ENCODE results near the gene KRT80. TPM values are rescaled to one million over a fixed set of nuclear protein-coding genes. Genes with fewer than 3 reads are reported as not detected.

The KRT80 gene
- total RNA-seq, 1 donor from 2014 or later: not detected

GRCh38 chr12:52179396-52179973 is 12.3 kb downstream of the KRT80 start:
- no peaks in the 10 kb centered on the region for H3K27me3 Mint-ChIP-seq
- H3K4me1 Mint-ChIP-seq: peaks cover 1% of the 10 kb centered on the region
- no peak overlapping the region for H3K4me3 Mint-ChIP-seq
- no peak for DNase-seq
- no peaks in the 10 kb centered on the region for H3K36me3 Mint-ChIP-seq (ENCODE audit: low read depth)
- intact Hi-C loops (cut with micrococcal nuclease): no loop called here
- H3K9me3 Mint-ChIP-seq: no peaks in the 10 kb centered on the region
- no peak overlapping the region for H3K27ac Mint-ChIP-seq

- Mint-ChIP-seq H3K27me3 (no peaks in the 10 kb centered on the region), H3K9me3 (no peaks in the 10 kb centered on the region), H3K36me3 (ENCODE audit: low read depth) (no peaks in the 10 kb centered on the region), H3K4me3 (no peak overlapping the region), H3K4me1 (peaks cover 1% of the 10 kb centered on the region), H3K27ac (no peak overlapping the region)
- intact Hi-C loops (cut with micrococcal nuclease): no loop called here
- no peak for DNase-seq
Observed at GRCh38 chr12:52178984-52179383, 12.8 kb downstream of the KRT80 start.

GRCh38 chr12:52178443-52178842 is 13.4 kb downstream of the KRT80 start:
- no peaks in the 10 kb centered on the region for H3K36me3 Mint-ChIP-seq (ENCODE audit: low read depth)
- no peaks in the 10 kb centered on the region for H3K27me3 Mint-ChIP-seq
- intact Hi-C loops (cut with micrococcal nuclease): no loop called here
- H3K9me3 Mint-ChIP-seq: no peaks in the 10 kb centered on the region
- H3K4me3 Mint-ChIP-seq: no peak overlapping the region
- DNase-seq: no peak
- no peak overlapping the region for H3K27ac Mint-ChIP-seq
- peaks cover 1% of the 10 kb centered on the region for H3K4me1 Mint-ChIP-seq

GRCh38 chr12:52175371-52176350 is 16.2 kb downstream of the KRT80 start:
- no peaks in the 10 kb centered on the region for H3K9me3 Mint-ChIP-seq
- H3K36me3 Mint-ChIP-seq (ENCODE audit: low read depth): no peaks in the 10 kb centered on the region
- no peaks in the 10 kb centered on the region for H3K27me3 Mint-ChIP-seq
- peaks cover 1% of the 10 kb centered on the region for H3K4me1 Mint-ChIP-seq
- intact Hi-C loops (cut with micrococcal nuclease): no loop called here
- H3K27ac Mint-ChIP-seq: peak overlapping the region; percentile 11
- DNase-seq: no peak
- no peak overlapping the region for H3K4me3 Mint-ChIP-seq

DNA sequence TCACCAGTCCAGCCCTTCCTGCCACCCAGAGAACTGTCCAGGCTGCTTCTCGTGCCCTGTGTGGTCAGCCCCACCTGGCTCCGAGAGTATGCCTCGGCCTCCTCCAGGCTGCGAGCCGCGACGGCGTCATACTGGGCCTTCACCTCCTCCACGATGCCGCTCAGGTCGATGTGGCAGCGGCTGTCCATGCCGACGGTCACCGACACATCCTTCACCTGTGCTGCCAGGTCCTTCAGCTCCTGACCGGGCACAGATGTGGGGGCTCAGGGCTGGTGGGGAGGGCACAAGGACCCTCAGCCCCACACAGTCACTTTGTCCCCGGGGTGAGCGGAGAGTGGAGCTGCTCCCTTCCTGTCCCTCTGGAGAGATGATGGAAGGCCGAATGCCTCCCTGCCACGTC is 18.3 kb downstream of the KRT80 start:
- Mint-ChIP-seq H3K27ac (no peak overlapping the region), H3K36me3 (ENCODE audit: low read depth) (no peaks in the 10 kb centered on the region), H3K9me3 (no peaks in the 10 kb centered on the region), H3K4me1 (peaks cover 1% of the 10 kb centered on the region), H3K4me3 (no peak overlapping the region), H3K27me3 (no peaks in the 10 kb centered on the region)
- no peak for DNase-seq
- intact Hi-C loops (cut with micrococcal nuclease): no loop called here

DNA sequence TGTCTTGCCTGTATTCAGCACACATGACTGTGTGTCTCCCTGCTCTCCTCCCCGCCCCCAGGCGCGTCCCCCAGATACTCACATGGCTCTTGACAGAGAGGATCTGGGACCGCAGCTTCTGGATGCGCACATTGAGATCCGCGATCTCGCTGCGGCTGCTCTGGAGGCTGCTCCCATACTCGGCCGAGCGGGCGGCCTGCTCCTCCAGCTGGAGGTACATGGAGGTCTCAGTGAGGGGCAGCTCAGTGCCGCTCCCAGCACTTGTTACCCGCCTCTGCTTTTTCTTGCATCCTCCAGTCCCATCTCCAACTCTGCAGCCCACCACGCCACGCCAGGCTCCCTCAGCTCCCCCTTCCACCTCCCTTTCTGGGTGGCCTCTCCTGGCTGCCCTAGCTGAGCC is 18.9 kb downstream of the KRT80 start:
- Mint-ChIP-seq H3K27ac (no peak overlapping the region), H3K27me3 (no peaks in the 10 kb centered on the region), H3K9me3 (no peaks in the 10 kb centered on the region), H3K4me1 (peaks cover 1% of the 10 kb centered on the region), H3K36me3 (ENCODE audit: low read depth) (no peaks in the 10 kb centered on the region), H3K4me3 (no peak overlapping the region)
- intact Hi-C loops (cut with micrococcal nuclease): no loop called here
- no peak for DNase-seq

- no peaks in the 10 kb centered on the region for H3K27me3 Mint-ChIP-seq
- H3K4me3 Mint-ChIP-seq: no peak overlapping the region
- no peaks in the 10 kb centered on the region for H3K9me3 Mint-ChIP-seq
- intact Hi-C loops (cut with micrococcal nuclease): no loop called here
- no peak overlapping the region for H3K27ac Mint-ChIP-seq
- H3K4me1 Mint-ChIP-seq: peaks cover 1% of the 10 kb centered on the region
- H3K36me3 Mint-ChIP-seq (ENCODE audit: low read depth): no peaks in the 10 kb centered on the region
- DNase-seq: peak; percentile 76
Observed at GRCh38 chr12:52171950-52172512, 19.8 kb downstream of the KRT80 start.

DNA sequence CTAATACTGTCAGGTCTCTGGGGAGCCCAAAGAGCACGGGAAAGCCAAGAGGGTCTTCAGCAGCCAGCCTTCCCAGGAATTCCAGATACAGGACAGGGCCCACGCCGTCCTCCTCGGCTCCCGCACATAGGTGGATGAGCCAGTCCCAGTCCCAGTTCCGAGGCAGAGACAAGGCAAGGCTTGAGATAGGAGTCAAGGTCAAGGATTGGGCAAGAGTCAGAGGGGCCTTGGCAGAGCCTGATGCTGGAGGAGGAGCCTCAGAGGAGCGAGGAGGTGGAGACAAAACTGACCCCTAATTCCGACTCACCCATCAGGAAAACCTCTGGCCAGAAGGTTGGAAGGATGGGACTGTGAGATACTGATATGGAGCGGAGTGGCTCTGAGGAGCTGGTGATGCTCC is 21.0 kb downstream of the KRT80 start:
- intact Hi-C loops (cut with micrococcal nuclease): no loop called here
- DNase-seq: no peak
- H3K27ac Mint-ChIP-seq: no peak overlapping the region
- H3K4me1 Mint-ChIP-seq: peaks cover 1% of the 10 kb centered on the region
- H3K36me3 Mint-ChIP-seq (ENCODE audit: low read depth): no peaks in the 10 kb centered on the region
- H3K27me3 Mint-ChIP-seq: no peaks in the 10 kb centered on the region
- H3K9me3 Mint-ChIP-seq: no peaks in the 10 kb centered on the region
- no peak overlapping the region for H3K4me3 Mint-ChIP-seq

GRCh38 chr12:52169886-52170285 is 21.9 kb downstream of the KRT80 start:
- Mint-ChIP-seq H3K4me1 (no peaks in the 10 kb centered on the region), H3K9me3 (no peaks in the 10 kb centered on the region), H3K27ac (no peak overlapping the region), H3K27me3 (peaks cover 2% of the 10 kb centered on the region), H3K4me3 (no peak overlapping the region), H3K36me3 (ENCODE audit: low read depth) (no peaks in the 10 kb centered on the region)
- intact Hi-C loops (cut with micrococcal nuclease): no loop called here
- DNase-seq: no peak

- Mint-ChIP-seq H3K27me3 (peaks cover 2% of the 10 kb centered on the region), H3K4me1 (peaks cover 4% of the 10 kb centered on the region), H3K36me3 (ENCODE audit: low read depth) (no peaks in the 10 kb centered on the region), H3K27ac (no peak overlapping the region), H3K9me3 (no peaks in the 10 kb centered on the region), H3K4me3 (no peak overlapping the region)
- intact Hi-C loops (cut with micrococcal nuclease): no loop called here
- no peak for DNase-seq
Observed at GRCh38 chr12:52168019-52168717, 23.6 kb downstream of the KRT80 start.

DNA sequence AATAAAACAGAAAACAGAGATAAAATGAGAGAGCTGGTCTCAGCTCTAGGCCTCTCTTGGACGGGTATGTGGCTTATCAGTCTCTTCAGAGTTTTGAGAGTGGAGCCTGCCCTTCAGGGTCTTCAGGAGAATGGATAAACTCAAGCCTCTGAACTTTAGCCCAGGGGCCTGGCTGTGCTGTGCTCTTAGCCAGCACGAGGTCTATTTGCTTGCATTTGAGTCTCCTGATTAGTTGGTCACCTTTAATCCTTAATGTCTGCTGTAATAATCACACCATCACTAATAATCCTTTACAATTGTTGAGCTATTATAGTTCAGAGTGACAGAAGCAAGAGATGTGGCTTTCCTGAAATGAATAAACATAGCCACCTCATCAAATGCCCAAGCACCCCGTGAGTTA is 24.3 kb downstream of the KRT80 start:
- H3K27me3 Mint-ChIP-seq: peaks cover 2% of the 10 kb centered on the region
- DNase-seq: no peak
- no peaks in the 10 kb centered on the region for H3K9me3 Mint-ChIP-seq
- H3K36me3 Mint-ChIP-seq (ENCODE audit: low read depth): no peaks in the 10 kb centered on the region
- intact Hi-C loops (cut with micrococcal nuclease): no loop called here
- no peak overlapping the region for H3K27ac Mint-ChIP-seq
- H3K4me1 Mint-ChIP-seq: peaks cover 8% of the 10 kb centered on the region
- no peak overlapping the region for H3K4me3 Mint-ChIP-seq

DNA sequence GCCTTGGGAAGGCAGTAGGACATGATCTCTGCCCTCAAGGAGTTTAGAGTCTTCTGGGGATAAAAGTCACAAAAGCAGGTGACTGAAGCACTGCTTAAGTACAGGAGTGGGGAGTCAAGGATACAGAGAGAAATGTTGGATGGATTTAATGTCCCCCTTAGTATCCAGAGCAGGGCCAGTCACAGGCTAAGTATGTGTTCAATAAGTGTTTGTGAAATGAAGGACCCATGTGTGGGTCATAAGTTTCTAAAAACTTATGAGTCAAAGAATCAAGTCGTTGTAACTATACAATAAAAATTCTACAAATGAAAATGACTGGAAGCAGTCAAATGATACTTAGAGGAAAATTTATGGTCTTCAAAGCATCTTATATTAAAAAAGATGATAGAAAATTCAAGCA is 25.1 kb downstream of the KRT80 start:
- no peak overlapping the region for H3K27ac Mint-ChIP-seq
- H3K36me3 Mint-ChIP-seq (ENCODE audit: low read depth): no peaks in the 10 kb centered on the region
- intact Hi-C loops (cut with micrococcal nuclease): no loop called here
- no peak overlapping the region for H3K4me3 Mint-ChIP-seq
- no peak for DNase-seq
- peaks cover 2% of the 10 kb centered on the region for H3K27me3 Mint-ChIP-seq
- H3K9me3 Mint-ChIP-seq: no peaks in the 10 kb centered on the region
- peaks cover 15% of the 10 kb centered on the region for H3K4me1 Mint-ChIP-seq

DNA sequence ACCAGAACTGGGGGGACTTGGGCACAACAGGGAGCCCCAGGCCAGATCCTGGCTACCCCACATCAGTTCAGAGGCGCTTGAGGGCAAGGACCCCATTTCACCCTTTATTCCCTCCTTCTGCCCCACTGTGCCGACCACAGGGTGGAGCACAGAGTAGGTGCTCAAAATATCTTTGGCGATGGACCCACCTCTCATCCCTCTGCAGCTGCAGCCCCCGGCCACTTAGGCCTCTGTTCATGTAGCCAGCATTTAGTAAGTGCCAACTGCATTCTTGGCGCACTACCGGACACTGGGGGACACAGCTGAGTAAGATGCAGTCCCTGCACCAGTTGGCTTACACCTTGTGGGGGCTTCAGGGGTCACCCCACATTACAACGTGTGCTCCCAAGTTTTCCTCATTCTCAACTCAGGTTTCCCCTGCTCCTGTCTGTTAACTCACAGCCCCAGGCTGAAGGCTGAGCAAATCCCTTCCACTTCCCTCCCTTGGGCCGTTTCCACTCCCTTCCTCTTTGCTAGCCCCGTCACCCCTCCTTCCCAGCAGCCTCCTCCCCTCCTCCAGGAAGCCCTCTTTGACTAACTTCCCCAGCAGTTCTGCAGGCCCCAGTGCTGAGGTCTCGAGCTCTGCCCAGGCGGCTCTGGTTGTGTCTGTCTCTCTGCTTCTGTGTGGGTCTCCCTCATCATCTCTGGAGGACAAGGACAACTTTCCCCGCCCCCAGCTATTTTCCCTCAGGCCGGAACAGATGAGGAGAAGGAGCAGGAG is 26.5 kb downstream of the KRT80 start:
- Mint-ChIP-seq H3K27ac (no peak overlapping the region), H3K9me3 (no peaks in the 10 kb centered on the region), H3K4me3 (no peak overlapping the region), H3K4me1 (peaks cover 22% of the 10 kb centered on the region), H3K27me3 (peaks cover 2% of the 10 kb centered on the region), H3K36me3 (ENCODE audit: low read depth) (no peaks in the 10 kb centered on the region)
- intact Hi-C loops (cut with micrococcal nuclease): no loop called here
- no peak for DNase-seq

All from activated CD4-positive, alpha-beta T cell treated with anti-CD3 and anti-CD28 coated beads, Interleukin-2, amount 10 ng/mL, durations not matched to agents 24 days and 14 days (primary cell).